ENCODE results near the gene HSF5.
"Not testable (repeated sequence)": the region's sequence is repeated elsewhere in the genome, so short reads cannot be mapped to it uniquely, and the experiment has no call there.

Gene HSF5

GRCh38 chr17:58516644-58517377, 28.6 kb upstream of the HSF5 start:
- no peak for DNase-seq (ENCODE audit: low read depth in 2 of 2)

DNA sequence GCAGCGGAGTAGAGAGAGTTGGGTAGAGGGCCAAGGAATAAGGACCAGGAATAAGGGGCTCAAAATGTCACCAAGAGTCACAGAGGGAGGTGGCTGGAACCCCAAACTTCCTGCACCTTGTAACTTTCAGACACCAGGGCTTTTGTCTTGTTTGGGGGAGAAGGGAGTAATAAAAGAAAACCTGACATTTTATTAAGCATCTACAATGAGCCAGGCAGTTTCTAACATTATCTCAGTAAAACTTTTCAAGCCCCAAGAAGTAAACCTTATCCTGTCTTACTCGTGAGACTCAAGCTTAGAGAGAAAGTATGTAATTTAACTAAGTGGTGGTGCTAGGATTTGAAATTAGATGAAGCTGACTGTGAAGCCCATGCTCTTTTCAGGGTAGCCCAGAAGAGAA, 27.1 kb upstream of the HSF5 start:
- DNase-seq (ENCODE audit: low read depth in 2 of 2), result no peak

GRCh38 chr17:58514770-58515157, 26.6 kb upstream of the HSF5 start:
- no peak for DNase-seq (ENCODE audit: low read depth in 2 of 2)

GRCh38 chr17:58513965-58514769, 26.0 kb upstream of the HSF5 start, which contains the start of gene MTMR4:
Gene MTMR4 (minus strand): TSS chr17:58514638. CDS start chr17:58514407, 231 bp downstream.
- peak; percentile 25 to 47 for DNase-seq (ENCODE audit: low read depth in 2 of 2)

GRCh38 chr17:58513267-58513964, 25.2 kb upstream of the HSF5 start:
- no peak for DNase-seq (ENCODE audit: low read depth in 2 of 2)

DNA sequence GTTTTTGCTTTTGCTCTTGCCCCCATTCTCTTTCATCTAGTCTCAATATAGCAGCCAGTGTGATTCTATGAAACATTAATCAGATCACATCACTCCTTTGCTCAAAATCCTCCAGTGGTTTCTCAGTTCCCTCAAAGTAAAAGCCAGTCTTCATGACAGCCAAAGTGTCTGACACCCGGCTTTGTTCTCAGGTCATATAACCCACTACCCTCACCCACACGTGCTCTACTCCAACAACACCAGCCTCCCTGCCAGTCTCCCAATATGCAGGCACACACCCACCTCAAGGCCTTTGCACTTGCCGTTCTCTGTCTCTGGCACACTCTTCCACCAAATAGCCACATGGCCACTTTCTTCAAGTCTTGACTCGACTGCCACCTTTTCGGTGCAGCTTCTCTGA, 21.9 kb upstream of the HSF5 start:
- no peak for DNase-seq (ENCODE audit: low read depth in 2 of 2)

DNA sequence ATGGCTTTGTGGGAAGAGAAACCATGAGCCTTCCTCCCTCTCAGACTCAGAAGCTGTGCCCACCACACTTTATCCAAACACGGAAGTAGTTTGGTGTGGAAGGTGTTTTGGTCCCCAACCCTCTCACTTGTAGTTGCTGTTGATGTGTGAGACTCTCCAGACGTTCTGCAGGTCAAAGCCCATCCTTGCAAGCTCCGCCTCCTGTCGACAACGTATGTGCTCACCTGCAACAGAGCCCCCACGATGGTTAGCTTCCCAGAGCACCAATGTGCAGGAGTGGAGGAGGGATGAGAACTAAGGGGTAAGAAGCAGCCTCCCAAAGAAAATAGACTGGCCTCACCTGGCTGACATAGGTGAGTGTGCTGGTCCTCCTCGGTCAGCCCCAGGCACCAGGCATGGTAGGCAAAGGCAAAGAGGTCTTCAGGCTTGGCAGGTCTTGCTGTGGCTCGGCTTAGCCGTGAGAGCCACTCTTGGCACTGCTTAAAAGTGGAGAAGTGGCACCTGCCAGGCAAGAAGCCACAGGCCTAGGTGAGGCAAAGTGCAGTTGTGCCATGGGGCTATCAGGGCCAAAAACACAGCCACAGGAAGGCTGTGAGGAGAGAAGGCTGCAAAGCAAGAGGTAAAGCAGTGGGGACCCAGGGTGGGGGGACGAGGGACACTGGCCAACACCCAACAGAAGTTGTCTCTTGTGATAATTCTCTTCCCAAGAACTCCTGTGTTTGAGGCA, 20.3 kb upstream of the HSF5 start:
- DNase-seq (ENCODE audit: low read depth in 2 of 2), result no peak

- no peak for DNase-seq (ENCODE audit: low read depth in 2 of 2)
These were observed 19.0 kb upstream of the HSF5 start for GRCh38 chr17:58507123-58507634.

GRCh38 chr17:58506354-58507080, 18.3 kb upstream of the HSF5 start:
- DNase-seq (ENCODE audit: low read depth in 2 of 2), result no peak

DNA sequence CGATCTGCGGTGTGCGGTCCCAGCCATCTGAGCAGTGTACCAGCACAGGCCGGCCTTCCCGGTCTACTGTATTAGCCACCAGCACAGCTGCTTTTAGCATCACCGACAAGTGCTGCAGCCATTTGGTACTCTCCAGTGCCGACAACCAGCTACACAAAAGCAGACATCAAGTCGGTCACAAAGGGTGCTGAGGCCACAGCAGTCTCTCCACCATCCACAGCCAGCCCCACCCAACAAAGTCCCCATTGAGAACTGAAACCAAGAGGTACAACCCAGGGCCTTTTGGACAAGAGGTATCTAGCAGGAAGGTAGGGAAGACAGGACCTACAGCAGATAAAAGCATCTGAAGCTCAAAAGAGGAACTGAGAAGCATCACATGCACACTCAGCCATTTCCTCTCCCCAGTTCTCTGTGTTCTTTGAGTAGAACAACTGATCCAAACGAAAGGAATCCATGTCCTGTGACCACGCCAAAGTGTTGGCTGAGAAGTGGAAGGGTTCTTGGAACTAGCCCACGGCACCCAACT, 16.7 kb upstream of the HSF5 start:
- no peak for DNase-seq (ENCODE audit: low read depth in 2 of 2)

DNA sequence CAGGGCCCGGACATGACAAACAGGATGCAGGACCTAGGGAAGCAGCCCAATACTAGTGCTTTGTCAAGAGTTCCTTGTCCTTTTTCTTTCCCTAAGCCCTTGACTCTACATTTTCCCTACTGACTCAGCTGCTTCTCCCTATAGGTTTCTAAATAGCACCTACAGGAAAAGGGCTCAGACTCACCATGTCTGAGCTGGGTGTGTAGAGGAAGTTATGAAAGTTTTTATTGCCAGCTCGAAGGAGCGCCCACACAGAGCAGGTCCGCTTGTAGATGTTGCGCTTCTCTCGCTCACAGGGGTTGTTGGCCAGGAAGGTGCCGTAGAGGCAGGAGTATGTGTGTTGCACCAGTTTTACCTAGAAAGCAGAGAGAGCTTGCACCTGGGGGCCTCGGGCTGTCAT, 15.7 kb upstream of the HSF5 start:
- DNase-seq (ENCODE audit: low read depth in 2 of 2), result no peak

DNA sequence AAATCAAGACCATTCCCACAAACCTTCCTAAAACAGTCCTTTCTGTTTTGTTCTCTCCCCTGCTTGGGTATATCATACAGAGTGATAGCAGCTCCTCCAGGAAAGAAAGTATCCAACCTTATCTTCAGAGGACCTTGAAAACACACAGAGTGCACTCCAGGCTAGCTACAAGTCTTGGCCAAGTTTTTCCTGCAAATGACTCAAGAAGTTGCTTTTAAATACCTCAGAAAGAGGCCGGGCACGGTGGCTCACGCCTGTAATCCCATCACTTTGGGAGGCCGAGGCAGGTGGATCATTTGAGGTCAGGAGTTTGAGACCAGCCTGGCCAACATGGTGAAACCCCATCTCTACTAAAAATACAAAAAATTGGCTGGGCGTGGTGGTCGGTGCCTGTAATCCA, 14.9 kb upstream of the HSF5 start:
- not testable (repeated sequence) for DNase-seq (ENCODE audit: low read depth in 2 of 2)

DNA sequence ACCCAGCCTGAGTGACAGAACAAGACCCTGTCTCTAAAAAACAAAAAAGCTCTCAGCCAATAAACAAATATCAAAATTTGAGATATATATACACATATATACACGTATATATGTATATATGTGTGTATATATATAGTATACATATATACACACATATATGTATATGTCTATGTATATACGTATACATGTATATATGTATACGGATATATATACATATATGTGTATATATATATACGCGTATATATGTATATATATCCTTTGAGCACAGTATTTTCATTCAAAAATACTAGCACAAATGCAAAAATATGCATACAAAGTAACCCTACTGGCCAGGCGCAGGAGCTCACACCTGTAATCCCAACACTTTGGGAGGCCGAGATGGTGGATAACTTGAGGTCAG, 13.2 kb upstream of the HSF5 start:
- no peak for DNase-seq (ENCODE audit: low read depth in 2 of 2)

- DNase-seq (ENCODE audit: low read depth in 2 of 2), result no peak
These were observed 10.1 kb upstream of the HSF5 start for GRCh38 chr17:58498177-58498828.

GRCh38 chr17:58493506-58493905, 5.3 kb upstream of the HSF5 start:
- no peak for DNase-seq (ENCODE audit: low read depth in 2 of 2)

DNA sequence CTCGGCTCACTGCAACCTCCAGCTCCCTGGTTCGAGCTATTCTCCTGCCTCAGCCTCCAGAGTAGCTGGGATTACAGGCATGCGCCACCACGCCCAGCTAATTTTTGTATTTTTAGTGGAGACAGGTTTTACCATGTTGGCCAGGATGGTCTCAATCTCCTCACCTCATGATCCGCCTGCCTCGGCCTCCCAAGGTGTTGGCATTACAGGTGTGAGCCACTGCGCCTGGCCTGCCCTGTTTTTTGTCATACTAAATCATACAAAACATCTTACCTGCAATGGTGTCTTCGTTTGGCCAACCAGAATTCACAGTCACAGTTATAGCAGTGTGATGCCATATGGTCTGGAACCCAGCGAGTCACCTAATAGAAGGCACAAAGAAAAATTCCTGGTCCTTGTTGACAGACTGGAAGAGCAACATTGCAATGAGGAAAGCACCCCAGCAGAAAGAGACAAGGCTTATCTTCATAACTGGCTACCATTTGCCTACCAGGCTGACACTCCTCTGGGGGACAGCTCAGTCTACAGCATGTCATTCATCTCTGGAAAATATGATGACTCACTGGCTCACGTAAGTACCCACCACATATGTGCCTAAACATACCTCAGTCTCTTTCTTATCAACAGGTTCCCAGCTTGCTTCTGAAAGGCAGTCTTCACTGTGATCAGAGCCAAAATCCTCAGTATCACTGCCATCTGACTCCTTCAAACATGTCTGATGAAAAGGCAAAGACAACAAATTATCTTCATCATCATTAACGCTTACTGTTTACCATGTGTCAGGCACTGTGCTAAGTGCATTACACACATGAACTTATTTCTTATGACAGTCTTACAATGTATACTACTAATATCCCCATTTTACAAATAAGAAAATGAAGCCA, 4.3 kb upstream of the HSF5 start:
- DNase-seq (ENCODE audit: low read depth in 2 of 2), result no peak

GRCh38 chr17:58491510-58492045, 3.4 kb upstream of the HSF5 start:
- no peak for DNase-seq (ENCODE audit: low read depth in 2 of 2)

DNA sequence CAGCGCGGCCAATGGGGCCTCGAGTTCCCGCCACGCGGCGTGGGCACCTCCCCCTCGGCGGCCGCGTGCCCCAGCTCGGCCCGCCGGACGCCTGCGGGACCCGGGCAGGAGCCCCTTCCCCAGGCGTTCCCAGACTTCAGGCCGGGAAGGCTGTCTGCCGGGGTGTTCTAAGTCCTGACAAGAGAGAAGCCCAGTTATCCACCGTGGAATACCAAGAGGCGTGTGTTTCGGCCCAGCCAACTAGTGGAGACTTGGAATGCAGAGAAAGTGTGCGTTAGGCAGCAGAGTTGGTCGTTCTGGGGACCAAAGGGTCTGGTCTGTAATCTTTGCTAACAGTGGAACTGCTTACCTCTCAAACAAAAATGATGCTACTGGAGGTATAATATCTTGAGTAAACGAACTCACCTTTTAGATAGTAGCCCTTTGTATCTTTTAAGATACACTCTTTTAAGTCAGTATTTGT, 251 bp upstream of the HSF5 start:
- no peak for DNase-seq (ENCODE audit: low read depth in 2 of 2)

GRCh38 chr17:58484600-58484999, 3.6 kb downstream of the HSF5 start:
- DNase-seq (ENCODE audit: low read depth in 2 of 2), result no peak
